GM10847 (cell line): ENCODE data around the gene LURAP1L.

Source experiments
- POLR2A ChIP-seq: IDR thresholded peaks from 2 replicates; pipeline ENCODE4 v1.6.1; 2011; ENCODE audit not compliant: insufficient read length; ENCODE audit errors: extremely low read depth

LURAP1L gene

GRCh38 chr9:12862611-12863410 lies 88.0 kb downstream of the LURAP1L start:
- TF ChIP-seq POLR2A, result no peak

GRCh38 chr9:12863618-12864017 lies 88.8 kb downstream of the LURAP1L start:
- TF ChIP-seq POLR2A, result no peak
